NK-92 treated with Interleukin-12 subunit alpha and Interleukin-12 subunit beta, amount 100 ng/mL, for 24 hours (cell line): ENCODE results near the gene CALML6.
"Not testable (repeated sequence)": the region's sequence is repeated elsewhere in the genome, so short reads cannot be mapped to it uniquely, and the experiment has no call there.

ENCODE experiments used
- DNase-seq: peaks from one replicate; lab custom pipeline; 2025; lab: John Stamatoyannopoulos, UW

CALML6 gene

DNA sequence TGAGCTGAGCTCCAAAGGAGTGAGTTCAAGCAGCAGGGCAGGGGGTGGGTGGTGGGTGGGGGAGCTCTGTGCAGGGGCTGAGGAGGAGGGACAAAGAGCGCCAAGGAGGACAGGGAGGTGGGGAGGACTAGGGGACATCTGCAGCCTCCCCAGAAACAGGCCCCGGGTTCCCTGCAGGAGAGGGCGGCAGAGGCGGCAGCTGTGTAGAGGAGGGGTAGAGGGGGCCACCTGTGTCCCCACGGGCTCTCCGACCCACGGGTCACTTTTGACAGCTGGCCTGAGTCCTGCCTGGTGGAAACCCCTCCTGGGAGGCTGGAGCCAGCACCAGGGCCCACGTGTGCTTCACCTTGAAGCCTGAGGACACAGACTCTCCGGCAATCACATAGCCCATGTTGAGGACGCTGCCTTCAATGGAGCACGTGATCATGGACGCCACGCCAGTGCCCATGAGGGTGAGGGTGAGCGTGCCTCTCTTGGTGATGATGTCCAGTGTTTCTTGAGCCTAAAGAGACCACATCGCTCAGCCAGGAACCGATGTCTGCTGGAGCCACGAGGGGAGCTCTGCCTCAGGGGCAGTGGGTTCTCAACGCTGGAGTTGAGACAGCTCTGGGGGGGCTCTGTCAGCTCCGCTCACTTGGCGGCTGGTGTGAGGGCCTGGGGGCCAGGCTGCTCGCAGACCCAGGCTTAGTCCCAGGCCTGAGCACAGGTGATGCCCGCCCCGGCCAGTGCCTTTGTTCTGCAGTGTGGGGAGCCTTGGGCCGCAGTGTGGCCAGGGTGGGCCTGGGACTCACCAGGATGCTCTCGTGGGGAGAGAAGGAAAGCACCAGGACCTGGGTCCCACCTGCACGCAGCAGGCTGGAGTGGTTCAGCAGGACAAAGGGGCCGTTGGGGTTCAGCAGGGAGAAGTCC, 10.6 kb downstream of the CALML6 start:
- no peak for DNase-seq

DNA sequence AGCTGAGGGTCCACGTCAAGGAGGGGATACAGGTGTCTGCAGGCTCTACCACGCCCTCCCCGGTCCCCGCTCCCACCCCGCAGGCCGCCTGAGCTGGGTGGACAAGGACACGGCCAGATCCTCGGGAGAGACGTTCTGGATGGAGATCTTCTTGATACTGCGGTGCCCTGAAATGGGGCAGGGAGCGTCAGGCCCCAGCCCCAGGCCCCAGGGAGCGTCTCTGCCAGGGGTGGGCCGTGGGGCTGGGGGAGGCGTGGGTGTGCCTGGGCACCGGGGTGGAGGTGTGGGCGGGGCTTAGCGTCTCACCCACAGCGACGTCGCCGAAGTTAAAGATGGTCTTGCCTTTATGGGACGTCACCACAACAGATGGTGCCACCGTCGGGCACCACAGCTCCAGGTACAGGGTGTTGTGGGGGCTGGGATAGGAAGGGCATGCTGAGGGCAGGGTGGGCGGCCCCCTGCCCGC, 11.3 kb downstream of the CALML6 start:
- no peak for DNase-seq

DNA sequence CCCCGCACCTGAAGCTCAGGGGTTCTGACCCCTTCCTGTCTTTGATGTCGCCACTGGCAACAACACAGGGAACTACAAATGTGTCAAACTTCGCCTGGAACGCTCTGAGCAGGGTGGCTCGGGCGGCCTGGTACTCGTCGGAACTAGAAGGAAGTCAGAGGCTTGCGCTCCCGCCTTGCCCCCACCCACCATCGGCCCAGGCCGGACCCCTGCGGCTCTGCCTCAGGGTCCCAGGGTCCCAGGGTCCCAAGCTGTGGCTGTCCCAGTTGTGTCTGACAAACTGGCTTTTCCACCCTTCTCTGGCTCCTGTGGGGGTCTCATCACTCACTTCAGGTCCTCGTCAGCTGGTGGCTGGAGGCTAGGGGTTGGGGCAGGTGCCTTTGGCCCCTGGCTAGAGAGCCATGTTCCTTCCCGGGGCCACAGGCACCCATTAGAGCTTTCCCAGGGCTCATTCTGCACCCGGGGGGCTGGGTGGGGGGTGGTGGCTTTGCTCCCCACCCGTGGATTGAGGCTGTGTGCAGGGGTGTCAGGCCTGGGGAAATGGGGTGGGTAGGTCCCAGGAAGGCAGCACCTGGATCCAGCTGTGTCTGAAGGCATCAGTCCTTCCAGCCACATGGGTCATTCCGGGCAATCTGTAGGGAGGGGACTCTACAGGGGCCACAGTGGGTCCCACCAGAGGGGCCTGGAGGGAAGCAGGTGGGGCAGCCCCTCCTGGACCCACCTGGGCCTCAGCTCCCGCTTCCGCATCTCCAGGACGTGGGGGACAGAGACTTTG, 12.0 kb downstream of the CALML6 start:
- DNase-seq, result no peak

DNA sequence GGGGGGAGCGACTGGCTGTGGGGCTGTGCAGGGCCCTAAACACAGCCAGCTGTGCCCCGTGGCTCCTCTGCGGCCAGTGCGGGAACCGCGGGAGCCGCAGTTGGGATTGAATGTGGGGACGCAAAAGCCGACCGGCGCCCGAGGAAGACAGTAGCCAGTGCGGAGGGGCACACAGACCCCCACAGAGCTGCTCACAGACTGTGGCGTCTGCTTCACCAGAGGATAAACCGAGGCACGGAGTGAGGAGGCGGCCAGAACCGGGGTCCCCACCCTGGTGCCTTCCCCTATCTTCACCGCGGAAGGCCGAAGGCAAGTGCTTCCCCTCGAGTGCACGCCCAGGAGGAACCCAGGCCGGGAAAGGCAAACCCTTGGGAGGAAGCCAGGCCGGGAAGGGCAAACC, 12.7 kb downstream of the CALML6 start:
- no peak for DNase-seq

DNA sequence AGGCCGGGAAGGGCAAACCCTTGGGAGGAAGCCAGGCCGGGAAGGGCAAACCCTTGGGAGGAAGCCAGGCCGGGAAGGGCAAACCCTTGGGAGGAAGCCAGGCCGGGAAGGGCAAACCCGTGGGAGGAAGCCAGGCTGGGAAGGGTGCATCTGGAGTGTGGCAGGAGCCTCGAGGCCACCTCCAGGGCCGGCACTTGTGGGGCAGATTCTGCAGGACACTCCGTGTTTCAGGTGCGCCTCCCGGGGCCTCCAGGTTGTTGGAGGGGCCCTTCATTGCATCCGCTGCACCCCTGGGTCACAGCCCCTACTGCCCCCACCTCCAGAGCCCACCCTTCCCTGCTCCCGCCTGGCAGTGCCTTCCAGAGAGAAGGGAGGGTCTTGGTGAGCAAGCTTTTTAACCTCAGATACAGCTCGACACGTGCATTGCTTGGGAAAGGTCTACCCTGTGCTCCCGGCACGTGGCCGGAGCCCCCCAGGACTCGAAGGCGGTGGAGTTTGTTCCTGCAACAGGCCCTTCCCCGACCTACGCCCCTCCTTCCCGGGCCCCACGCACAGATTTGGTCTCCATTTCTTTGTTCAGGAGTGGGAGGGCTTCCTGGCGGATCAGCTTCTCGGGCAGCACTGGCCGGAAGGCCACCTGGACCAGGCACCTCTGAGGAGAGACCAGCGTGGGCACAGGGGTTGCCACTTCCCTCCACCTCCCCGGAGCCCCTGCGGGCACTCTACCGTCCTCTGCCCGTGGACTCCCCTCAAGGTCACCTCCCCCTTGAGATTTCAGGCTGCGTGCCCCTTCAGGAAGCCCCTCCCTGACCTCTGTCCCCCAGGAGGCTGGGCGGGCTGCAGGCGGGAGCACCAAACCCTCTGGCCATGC, 13.4 kb downstream of the CALML6 start:
- no peak for DNase-seq

DNA sequence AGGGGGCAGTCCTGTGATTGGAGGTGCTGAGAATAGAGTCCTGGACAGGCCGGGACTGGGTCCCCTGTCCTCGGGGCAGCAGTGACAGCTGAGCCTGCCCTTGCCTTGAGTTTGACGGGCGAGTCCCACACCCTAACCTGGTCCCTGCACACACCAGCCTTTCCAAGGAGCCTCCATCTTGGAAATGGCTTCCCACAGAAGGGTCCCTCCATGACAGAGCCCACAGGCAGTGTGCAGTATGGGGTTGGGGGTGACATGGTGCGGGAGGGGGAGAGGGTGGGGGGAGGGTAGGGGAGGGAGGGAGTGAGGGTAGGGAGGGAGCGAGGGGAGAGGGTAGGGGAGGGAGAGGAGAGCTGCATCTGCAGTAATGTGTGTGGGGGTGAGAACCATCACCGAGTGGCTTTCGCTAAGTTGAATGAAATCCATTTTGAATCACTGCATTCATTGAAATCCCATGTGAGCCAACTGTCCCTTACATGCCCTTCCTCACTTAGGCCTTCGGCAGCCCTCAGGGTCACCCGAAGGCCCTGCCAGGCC, 14.1 kb downstream of the CALML6 start:
- DNase-seq, result no peak

DNA sequence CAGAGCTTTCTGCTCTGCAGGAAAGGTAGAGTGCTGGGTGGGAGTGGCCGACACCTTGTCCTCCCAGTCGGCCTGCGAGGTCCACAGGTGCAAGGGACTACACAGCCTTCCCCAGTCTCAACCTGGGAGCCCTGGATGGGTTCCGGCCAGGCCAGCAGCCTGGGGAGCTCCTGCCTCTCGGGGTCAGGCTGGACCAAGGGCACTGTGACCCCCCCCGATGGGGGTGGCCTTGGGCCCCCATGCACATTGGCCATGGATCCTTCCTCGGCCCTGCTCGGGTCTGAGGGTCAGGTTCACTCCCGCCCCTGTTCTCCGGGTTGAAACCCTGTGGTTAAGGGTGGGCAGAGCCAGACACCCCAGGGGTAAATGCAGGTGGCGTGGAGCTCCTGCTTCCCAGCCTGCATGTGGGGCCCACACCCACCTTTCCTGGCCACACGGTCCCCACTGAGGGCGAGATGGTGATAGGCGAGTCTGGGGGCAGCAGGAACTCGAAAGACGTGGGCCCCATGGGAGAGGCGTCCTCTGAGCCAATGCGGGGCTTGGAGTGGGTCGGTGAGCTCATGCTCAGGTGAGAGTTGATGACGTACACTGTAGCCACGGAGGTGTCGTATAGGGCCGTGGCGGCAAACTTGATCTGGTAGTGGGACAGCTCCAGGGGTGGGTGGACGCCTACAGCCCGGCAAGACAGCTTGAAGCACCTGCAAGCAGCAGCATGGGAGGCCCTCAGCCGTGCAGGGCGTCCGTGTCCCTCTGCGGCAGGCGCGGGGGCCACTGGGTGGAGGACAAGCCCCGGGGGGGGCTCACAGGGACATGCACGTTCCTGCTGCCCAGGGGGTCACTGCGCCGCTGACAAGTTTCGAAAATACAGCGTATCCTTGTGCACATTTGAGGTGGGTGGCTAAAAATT, 14.8 kb downstream of the CALML6 start:
- DNase-seq, result no peak

DNA sequence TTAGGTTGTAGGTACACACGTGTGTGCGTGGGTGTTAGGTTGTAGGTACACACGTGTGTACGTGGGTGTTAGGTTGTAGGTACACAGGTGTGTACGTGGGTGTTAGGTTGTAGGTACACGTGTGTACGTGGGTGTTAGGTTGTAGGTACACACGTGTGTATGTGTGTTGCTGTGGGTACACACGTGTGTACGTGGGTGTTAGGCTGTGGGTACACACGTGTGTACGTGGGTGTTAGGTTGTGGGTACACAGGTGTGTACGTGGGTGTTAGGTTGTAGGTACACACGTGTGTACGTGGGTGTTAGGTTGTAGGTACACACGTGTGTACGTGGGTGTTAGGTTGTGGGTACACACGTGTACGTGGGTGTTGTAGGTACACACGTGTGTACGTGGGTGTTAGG, 19.8 kb downstream of the CALML6 start:
- not testable (repeated sequence) for DNase-seq

DNA sequence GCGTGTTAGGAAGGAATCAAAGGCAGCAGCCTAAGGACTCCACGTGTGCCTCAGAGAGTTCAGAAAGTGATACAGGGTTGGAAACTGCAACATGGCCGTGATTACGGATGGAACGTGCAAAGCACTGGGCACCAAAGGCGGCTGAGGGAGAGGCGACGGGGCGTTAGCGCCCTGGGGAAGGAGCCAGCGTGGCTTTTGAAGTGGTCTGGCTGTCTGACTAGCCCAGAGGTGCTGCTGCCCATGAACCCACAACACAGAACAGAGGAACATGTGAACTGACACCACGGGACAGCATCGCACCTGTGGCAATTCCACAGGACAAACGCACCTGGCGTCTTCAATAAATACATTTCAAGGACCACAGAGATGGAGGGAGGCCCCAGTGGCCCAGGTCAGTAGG, 22.0 kb downstream of the CALML6 start:
- DNase-seq, result no peak

DNA sequence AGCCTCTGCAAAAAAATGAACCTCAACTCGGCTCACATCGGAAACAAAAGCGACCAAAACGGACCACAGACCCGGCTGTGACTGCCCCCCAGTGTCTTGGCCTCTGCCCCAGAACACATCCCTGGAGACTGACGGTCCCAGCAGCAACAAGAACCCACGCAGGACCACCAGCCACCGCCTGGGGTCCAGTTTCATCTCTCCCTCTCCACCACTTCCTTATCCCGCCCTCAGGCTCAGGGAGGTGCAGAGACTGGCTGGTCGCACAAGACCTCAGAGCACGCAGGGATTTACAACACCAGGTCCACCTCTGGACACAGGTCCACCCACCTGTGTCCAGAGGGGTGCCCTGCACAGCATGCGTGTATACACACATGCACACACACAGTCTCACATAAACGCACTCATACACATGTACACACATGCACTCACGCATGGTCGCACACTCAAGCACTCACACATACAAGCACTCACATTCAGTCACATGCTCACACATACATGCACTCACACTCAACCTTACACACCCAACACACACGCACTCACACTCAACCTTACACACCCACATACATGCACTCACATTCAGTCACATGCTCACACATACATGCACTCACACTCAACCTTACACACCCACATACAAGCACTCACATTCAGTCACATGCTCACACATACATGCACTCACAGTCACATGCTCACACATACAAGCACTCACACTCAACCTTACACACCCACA, 22.7 kb downstream of the CALML6 start:
- no peak for DNase-seq

DNA sequence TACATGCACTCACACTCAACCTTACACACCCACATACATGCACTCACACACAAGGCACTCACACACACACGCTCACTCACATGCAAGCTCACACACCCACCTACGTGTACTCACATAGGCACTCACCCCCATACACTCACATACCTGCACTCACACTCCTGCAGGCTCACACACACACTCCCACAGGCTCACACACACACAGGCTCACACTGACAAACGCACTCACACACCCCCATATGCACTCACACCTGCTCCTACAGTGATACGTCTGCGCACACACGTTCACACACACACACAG, 23.2 kb downstream of the CALML6 start:
- DNase-seq, result no peak

DNA sequence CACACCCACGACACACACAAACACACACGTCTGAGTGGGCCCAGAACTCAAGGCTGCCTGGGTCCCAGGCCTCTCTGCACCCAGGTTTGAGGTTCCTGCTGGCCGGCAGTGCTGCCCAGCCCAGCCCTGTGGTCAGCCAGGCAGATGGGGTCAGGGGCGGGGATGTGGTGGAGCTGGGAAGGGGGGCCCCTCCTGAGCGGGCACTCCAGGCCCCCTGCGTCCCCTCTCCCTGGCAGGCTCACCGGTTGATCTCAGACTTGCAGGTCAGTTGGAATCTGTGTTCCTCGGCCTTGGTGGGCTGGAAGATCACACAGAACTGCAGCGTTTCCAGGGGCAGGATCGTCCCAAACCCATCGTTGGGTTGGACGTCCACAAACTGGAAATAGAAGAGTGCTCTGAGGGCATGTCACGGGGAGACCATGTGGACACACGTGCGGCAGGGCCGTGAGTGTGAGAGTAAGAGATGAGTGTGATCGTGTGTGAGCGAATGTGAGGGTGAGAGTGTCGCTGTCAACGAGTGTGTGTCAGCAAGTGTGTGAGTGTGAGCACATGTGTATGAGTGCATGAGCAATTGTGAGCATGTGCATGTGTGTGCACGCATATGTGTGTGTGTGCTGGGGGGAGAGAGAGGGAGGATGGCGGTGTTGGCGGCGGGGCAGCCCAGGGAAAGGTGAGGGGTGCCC, 23.7 kb downstream of the CALML6 start:
- no peak for DNase-seq

DNA sequence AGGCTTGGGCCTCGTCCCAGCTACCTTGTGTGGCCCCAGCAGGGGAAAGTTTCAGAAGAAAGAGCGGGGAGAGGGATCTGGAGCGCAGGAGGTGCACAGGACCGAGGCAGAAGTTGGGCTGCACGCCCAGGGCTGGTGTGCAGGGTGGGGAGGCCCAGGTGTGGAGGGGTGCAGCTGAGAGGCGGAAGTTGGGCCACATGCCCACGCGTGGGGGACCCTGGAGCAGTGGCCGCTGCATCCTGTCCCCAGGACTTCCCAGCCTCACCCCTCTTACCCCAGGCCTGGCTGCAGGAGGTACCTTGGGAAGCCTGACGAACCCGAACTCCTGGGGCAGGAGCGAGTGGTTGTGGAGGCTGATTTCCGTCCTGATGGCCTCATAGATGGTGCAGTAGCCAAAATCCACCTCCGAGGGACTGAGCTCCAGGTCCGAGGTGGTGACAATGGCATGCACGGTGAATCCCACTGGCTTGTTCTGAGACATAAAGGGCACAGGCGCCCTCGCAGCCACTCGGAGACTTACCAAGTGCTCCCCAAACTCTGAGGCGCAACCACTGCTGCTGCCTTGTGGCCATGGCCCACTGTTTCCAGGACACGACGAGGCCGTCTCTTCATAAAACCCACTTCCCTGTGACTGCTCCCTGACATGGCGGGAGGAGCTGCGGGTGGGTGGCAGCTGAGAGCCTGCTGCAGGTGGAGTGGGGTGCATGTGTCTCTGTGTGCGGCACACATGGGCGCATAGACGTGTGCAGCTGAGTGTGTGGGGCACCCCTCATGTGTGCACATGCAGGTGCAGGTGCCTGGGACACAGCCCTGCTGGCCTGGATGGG, 24.4 kb downstream of the CALML6 start:
- DNase-seq, result no peak

DNA sequence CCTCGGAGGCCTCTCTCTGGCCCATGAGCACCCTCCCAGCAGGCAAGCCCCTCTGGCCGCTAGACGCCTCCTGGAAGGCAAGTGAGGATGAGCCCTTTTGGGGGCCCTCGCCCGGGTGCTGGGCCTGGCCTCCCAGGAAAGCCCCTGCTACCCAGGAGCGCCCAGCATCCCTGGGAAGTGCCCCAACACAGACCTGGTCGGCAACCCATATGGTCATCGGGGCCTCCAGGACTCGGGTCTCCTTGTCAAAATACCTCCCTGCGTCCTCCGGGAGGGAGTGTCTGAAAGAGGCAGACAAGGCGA, 25.0 kb downstream of the CALML6 start:
- no peak for DNase-seq

DNA sequence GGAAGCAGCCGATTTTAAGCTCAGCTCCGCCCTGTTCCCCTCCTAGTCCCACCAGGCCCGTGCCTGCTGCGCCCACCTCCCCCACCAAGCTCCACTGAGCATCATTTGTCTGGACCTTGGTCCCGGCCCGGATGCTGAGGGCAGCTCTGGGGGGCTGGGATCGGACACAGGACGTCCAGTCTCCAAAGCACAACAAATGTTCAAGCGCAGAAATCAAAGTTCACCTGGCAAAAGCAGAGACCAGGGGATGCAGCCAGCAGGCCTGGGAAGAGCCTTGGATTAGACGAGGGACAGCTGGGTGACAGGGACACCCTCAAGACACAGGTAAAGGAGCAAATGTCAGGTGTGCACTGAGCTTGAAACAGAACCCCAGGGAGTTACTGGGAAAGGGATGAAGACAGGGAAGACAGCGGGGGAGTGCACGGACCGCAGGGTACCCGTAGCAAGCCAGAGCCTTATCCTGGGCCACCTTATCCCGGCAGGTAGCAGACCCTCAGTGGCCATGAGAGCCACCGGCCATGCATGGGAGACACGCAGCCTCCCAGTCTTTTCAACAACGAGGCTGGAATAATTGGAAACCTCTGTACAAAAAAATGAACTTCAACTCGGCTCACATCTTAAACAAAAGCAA, 26.3 kb downstream of the CALML6 start:
- DNase-seq, result no peak

DNA sequence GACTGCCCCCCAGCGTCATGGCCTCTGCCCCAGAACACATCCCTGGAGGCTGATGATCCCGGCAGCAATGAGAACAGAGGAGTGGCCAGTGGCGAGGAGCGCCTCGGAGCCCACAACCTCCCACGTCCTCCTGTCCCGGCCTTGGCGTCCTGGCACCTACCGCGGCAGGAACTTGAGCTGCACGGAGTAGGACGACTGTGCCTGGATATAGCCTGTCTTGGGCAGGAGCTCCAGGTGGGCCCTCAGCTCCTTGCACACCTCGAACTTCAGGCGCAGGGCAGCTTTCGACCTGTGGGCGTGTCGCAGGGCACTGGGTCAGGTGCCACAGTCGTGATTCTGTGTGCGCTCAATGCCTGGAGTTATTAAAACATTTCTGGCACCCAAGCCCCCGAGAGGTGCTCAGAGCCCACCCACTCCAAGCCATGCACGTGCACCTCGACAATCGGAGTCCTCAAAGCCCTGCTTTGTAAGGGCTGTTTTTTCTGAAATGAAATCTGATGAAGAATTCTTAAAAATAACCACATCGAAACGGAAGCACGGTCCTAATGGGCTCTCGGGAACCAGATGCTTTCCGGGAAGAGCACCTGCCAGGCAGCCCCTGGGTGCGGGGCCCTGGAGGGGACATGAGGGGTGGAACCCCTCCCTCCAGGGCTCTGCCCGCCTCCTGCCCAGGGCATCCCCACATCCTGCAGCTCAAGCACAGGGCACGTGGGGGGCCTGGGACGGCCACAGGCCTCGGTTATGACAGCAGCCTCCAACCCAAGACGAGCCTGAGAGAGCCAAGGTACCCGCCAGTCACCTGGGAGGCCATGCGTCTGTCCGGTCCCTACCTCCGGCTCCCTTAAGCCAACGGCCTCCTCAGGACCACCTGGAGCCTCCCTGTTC, 27.1 kb downstream of the CALML6 start:
- no peak for DNase-seq
